ENCODE results near the gene OR5K4. TPM values are rescaled to one million over a fixed set of nuclear protein-coding genes. Genes with fewer than 3 reads are reported as not detected.

OR5K4 gene
- total RNA-seq, 4 donors from 2014 or later, result not detected

DNA sequence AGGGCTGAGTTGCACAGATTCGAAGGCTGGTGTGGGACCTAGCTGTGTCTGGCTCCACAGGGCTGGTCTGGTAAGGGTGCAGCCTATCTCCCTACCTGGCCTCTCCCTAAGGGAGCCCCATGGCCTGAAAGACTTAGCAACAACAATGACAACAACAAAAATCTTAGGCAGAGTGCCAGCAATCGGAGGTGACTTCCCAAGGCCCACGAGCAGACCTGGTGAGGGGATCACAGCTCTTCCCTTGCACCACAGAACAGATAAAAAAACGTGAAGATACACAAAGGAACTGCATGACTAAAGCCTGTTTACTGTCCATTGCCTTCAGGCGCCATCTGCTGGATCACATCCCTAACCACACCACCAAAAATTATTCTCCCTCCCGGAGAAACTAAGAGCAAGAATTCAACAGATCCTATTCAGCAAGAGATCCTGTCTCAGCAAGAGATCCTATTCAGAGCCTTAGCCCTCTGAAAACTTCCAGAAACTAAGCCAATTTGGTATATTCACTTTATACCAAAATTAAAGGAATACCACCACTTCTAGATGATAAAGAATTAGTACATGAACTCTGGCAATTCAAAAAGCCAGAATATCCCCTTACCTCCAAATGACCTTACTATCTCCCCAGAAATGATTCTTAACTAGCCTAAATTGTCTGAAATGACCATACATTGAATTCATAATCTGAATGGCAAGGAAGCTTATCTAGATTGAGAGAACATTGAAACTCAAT lies 24.1 kb upstream of the OR5K4 start:
- Histone ChIP-seq H3K9me3 (no peaks in the 10 kb centered on the region), H3K36me3 (no peaks in the 10 kb centered on the region), H3K27ac (no peak overlapping the region), H3K4me1 (no peaks in the 10 kb centered on the region), H3K27me3 (no peaks in the 10 kb centered on the region), H3K4me3 (no peak overlapping the region)
- ATAC-seq (no peak), DNase-seq (no peak)
- intact Hi-C loops (cut with DNase I; ENCODE audit: low total_unique reads), result loop anchor here (1.0 kb wide), 1 partner anchor 290 kb away; no protein-coding TSS in a partner anchor
- in situ Hi-C loops (cut with MboI; ENCODE audit: low sequenced_read_pairs in 4 of 4), result loop anchor here (5.0 to 25.0 kb wide), 3 partner anchors 285 to 292 kb away; partner anchors contain the start of gene GABRR3 (in 2 of the 4)
- no peak for TF ChIP-seq POLR2A (IDR thresholded peaks at IDR 0.05)
- TF ChIP-seq, protein P1, sequence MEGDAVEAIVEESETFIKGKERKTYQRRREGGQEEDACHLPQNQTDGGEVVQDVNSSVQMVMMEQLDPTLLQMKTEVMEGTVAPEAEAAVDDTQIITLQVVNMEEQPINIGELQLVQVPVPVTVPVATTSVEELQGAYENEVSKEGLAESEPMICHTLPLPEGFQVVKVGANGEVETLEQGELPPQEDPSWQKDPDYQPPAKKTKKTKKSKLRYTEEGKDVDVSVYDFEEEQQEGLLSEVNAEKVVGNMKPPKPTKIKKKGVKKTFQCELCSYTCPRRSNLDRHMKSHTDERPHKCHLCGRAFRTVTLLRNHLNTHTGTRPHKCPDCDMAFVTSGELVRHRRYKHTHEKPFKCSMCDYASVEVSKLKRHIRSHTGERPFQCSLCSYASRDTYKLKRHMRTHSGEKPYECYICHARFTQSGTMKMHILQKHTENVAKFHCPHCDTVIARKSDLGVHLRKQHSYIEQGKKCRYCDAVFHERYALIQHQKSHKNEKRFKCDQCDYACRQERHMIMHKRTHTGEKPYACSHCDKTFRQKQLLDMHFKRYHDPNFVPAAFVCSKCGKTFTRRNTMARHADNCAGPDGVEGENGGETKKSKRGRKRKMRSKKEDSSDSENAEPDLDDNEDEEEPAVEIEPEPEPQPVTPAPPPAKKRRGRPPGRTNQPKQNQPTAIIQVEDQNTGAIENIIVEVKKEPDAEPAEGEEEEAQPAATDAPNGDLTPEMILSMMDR (IDR thresholded peaks at IDR 0.05 in 4 of 5, conservative IDR thresholded peaks at IDR 0.05 in 1 of 5), result peak; percentile 9 to 50 (median 40)

DNA sequence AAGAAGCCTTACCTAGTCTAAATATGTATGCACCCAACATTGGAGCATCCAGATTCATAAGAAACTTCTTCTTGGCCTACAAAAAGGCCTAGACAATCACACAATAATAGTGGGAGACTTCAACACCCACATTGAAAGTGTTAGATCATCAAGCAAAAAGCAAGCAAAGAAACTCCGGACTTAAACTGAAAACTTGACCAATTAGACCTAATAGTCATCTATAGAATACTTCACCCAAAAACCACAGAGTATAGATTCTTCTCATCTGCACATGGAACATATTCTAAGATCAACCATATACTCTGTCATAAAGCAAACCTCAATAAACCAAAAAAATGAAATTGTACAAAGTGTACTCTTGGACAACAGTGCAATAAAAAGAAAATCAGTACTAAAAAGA lies 22.3 kb upstream of the OR5K4 start:
- Histone ChIP-seq H3K36me3 (no peaks in the 10 kb centered on the region), H3K27me3 (no peaks in the 10 kb centered on the region), H3K27ac (no peak overlapping the region), H3K4me3 (no peak overlapping the region), H3K4me1 (no peaks in the 10 kb centered on the region), H3K9me3 (no peaks in the 10 kb centered on the region)
- in situ Hi-C loops (cut with MboI; ENCODE audit: low sequenced_read_pairs in 4 of 4) (loop anchor here in 2 of 4 donors (25.0 kb wide), 1 partner anchor 294 kb away; the partner anchor contains the start of gene GABRR3 (in 2 of the 2)), intact Hi-C loops (cut with DNase I; ENCODE audit: low total_unique reads) (no loop called here)
- DNase-seq, result no peak
- no peak for ATAC-seq
- no peak for TF ChIP-seq POLR2A (IDR thresholded peaks at IDR 0.05)
- TF ChIP-seq, protein P1 (IDR thresholded peaks at IDR 0.05 in 4 of 5, conservative IDR thresholded peaks at IDR 0.05 in 1 of 5), result no peak

DNA sequence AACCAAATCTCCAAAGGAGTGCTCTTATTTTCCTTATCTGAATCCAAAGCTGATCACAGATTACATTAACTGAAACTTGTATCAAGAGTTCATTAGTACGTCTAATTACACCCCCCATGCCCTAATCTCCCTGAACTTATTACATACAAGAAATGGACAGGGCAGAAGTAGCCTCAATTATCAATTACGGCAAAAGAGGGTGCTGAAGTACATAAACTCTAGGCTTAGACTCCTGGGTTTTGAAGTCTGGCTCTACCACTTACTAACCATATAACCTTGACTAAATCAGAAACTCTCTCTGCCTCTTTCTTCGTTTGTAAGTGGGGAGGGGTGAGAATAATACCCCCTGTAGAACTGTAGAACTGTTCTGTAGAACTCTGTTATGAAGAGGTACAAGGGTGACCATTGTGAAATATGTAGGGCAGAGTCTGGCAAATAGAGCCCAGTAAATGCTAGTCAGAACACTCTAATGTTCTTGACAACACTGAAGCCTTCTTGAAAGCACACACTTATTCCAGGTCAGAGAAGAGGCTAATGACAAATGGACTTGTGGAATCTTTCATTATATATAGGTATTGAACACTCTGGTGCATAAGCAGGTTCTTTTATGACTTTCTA lies 19.6 kb upstream of the OR5K4 start:
- ATAC-seq (no peak), DNase-seq (no peak)
- Histone ChIP-seq H3K36me3 (no peaks in the 10 kb centered on the region), H3K4me1 (no peaks in the 10 kb centered on the region), H3K27ac (no peak overlapping the region), H3K27me3 (no peaks in the 10 kb centered on the region), H3K9me3 (no peaks in the 10 kb centered on the region), H3K4me3 (no peak overlapping the region)
- intact Hi-C loops (cut with DNase I; ENCODE audit: low total_unique reads) (no loop called here), in situ Hi-C loops (cut with MboI; ENCODE audit: low sequenced_read_pairs in 4 of 4) (loop anchor here in 2 of 4 donors (25.0 kb wide), 1 partner anchor 297 kb away; the partner anchor contains the start of gene GABRR3 (in 2 of the 2))
- TF ChIP-seq, protein P1 (IDR thresholded peaks at IDR 0.05 in 4 of 5, conservative IDR thresholded peaks at IDR 0.05 in 1 of 5), result no peak
- TF ChIP-seq POLR2A (IDR thresholded peaks at IDR 0.05), result no peak

DNA sequence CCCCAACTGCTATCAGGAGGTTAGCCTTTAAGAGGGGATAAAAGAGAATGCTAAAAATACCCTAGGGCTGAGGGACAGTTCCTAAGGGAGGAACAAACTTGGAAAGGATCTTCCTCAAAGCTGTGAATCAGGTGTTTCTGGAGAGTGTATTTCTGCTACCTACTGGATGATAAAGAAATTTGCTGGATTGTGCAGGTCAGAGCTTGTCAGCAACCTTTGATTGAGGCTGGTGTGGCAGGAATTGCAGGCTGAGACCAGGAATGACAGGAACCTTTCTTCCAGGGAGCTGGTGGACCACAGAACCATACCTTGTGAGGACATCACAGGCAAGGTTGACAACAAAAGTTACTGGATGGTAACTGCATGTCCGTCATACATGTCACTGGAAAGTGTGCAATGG lies 14.6 kb upstream of the OR5K4 start:
- in situ Hi-C loops (cut with MboI; ENCODE audit: low sequenced_read_pairs in 4 of 4), result loop anchor here in 2 of 4 donors (25.0 kb wide), 1 partner anchor 302 kb away; the partner anchor contains the start of gene GABRR3 (in 2 of the 2)
- TF ChIP-seq, protein P1 (IDR thresholded peaks at IDR 0.05 in 4 of 5, conservative IDR thresholded peaks at IDR 0.05 in 1 of 5), result no peak
- no peak for TF ChIP-seq POLR2A (IDR thresholded peaks at IDR 0.05)
- DNase-seq, result no peak
- no peaks in the 10 kb centered on the region for H3K9me3 ChIP-seq
- H3K27me3 ChIP-seq, result no peaks in the 10 kb centered on the region
- H3K4me1 ChIP-seq, result no peaks in the 10 kb centered on the region
- H3K4me3 ChIP-seq, result no peak overlapping the region
- intact Hi-C loops (cut with DNase I; ENCODE audit: low total_unique reads), result no loop called here
- no peak overlapping the region for H3K27ac ChIP-seq
- no peaks in the 10 kb centered on the region for H3K36me3 ChIP-seq
- ATAC-seq, result no peak

All from gastrocnemius medialis (tissue), 4 donors.